B cell (primary cell): ENCODE data around the gene LHX5.

ENCODE experiments used
- CTCF ChIP-seq: fragments of 200-600 bp; IDR thresholded peaks from one replicate; pipeline ENCODE4 v1.8.0; 2022; ENCODE audit warnings: antibody characterized with exemption, mild to moderate bottlenecking
- EZH2 ChIP-seq: IDR thresholded peaks from 2 replicates; pipeline ENCODE4 v1.6.1; 2012; ENCODE audit warnings: borderline replicate concordance, low read depth, mild to moderate bottlenecking, moderate library complexity, low read length; ENCODE audit not compliant: insufficient read depth, poor library complexity, severe bottlenecking

GRCh38 chr12:113476176-113476986, 4.7 kb upstream of the LHX5 start:
- no peak for TF ChIP-seq CTCF
- no peak for TF ChIP-seq EZH2
